ENCODE results near the gene BTNL3. TPM values are rescaled to one million over a fixed set of nuclear protein-coding genes. Genes with fewer than 3 reads are reported as not detected.

The BTNL3 gene
- total RNA-seq, 1 experiment from 2014 or later, result not detected

DNA sequence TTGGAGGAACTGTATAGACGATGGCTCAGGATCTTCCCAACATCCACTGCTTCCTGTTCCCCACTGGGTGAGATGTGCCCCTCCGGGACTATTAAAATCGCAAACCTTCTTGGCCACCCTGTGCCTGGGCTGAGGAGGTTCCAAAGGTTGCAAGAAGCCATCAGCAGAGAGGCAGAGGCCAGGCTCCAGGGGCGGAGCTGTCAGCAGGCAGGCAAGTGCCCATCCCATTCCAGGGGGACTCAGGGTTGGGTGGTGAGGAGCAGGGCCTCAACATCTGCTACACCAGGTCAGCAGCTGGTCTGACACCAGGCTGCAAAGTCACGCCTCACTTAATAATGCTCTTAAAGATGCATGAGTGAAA, 2.2 kb downstream of the BTNL3 start (continued):
- TF ChIP-seq, protein P1, sequence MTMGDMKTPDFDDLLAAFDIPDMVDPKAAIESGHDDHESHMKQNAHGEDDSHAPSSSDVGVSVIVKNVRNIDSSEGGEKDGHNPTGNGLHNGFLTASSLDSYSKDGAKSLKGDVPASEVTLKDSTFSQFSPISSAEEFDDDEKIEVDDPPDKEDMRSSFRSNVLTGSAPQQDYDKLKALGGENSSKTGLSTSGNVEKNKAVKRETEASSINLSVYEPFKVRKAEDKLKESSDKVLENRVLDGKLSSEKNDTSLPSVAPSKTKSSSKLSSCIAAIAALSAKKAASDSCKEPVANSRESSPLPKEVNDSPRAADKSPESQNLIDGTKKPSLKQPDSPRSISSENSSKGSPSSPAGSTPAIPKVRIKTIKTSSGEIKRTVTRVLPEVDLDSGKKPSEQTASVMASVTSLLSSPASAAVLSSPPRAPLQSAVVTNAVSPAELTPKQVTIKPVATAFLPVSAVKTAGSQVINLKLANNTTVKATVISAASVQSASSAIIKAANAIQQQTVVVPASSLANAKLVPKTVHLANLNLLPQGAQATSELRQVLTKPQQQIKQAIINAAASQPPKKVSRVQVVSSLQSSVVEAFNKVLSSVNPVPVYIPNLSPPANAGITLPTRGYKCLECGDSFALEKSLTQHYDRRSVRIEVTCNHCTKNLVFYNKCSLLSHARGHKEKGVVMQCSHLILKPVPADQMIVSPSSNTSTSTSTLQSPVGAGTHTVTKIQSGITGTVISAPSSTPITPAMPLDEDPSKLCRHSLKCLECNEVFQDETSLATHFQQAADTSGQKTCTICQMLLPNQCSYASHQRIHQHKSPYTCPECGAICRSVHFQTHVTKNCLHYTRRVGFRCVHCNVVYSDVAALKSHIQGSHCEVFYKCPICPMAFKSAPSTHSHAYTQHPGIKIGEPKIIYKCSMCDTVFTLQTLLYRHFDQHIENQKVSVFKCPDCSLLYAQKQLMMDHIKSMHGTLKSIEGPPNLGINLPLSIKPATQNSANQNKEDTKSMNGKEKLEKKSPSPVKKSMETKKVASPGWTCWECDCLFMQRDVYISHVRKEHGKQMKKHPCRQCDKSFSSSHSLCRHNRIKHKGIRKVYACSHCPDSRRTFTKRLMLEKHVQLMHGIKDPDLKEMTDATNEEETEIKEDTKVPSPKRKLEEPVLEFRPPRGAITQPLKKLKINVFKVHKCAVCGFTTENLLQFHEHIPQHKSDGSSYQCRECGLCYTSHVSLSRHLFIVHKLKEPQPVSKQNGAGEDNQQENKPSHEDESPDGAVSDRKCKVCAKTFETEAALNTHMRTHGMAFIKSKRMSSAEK (CRISPR knock-in tag; IDR thresholded peaks at IDR 0.05; ENCODE audit: borderline replicate concordance), result no peak
- TF ChIP-seq MXD4 (CRISPR knock-in tag; IDR thresholded peaks at IDR 0.05; ENCODE audit: borderline replicate concordance) (no peak), TCF7 (CRISPR knock-in tag; IDR thresholded peaks at IDR 0.05; ENCODE audit: low read depth) (no peak), ZNF396 (CRISPR knock-in tag; IDR thresholded peaks at IDR 0.05; ENCODE audit: borderline replicate concordance) (no peak), MYBL2 (CRISPR knock-in tag; IDR thresholded peaks at IDR 0.05) (no peak), EMX1 (CRISPR knock-in tag; IDR thresholded peaks at IDR 0.05) (no peak)
- TF ChIP-seq, protein P2, sequence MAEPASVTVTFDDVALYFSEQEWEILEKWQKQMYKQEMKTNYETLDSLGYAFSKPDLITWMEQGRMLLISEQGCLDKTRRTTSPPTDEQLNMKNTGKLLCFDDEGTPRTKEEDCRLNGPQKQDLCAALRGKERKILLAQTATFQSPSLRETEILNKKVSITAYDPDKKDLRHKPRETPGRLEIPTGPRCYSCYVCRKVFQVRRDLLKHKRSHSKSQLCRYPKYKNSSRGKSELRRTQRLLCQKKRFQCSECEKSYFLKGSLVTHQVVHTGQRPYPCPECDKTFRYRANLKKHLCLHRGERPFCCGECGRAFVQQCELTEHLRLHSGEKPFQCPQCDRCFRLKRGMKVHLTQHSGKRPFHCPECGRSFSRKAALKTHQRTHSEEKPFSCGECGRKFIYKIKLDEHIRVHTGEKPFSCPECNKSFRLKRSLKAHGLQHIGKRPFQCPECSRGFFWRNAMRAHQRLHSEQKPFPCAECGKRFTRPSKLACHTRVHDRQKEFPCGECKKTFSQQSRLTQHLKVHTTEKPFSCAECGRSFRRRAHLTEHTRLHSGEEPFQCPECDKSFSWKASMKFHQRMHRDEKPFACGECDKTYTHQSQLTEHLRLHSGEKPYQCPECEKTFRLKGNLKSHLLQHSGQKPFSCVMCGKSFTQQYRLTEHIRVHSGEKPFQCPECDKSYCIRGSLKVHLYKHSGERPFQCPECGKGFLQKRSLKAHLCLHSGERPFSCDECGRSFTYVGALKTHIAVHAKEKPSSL (CRISPR knock-in tag; conservative IDR thresholded peaks at IDR 0.05), result no peak
- TF ChIP-seq, protein P3, sequence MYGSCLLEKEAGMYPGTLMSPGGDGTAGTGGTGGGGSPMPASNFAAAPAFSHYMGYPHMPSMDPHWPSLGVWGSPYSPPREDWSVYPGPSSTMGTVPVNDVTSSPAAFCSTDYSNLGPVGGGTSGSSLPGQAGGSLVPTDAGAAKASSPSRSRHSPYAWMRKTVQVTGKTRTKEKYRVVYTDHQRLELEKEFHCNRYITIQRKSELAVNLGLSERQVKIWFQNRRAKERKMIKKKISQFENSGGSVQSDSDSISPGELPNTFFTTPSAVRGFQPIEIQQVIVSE (CRISPR knock-in tag; IDR thresholded peaks at IDR 0.05; ENCODE audit: borderline replicate concordance), result no peak

DNA sequence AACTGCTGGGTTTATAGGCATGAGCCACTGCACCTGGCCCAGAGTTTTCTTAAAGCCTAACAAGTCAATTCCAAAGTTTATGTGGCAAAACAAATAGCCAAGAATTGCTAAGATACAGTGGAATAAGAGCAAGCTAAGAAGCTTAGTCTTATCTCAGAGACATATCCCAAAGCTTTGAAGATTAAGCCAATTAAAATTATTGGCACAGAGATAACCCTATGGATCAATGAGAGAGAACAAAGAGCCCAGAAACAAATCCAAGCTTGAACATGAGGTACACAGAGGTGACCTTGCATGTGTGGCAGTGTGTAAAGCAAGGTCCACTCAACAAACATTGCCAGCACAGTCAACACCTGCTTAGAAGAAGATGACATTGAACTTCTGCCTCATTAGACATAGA, 13.3 kb downstream of the BTNL3 start:
- ATAC-seq, result no peak
- no peak for DNase-seq (ENCODE audit: low spot score)
- Mint-ChIP-seq H3K9me3 (peaks cover 3% of the 10 kb centered on the region; the same call in 1 of the 2 replicates), H3K36me3 (no peaks in the 10 kb centered on the region), H3K27me3 (ENCODE audit: low read depth) (no peaks in the 10 kb centered on the region), H3K4me1 (no peaks in the 10 kb centered on the region; the same call in 1 of the 2 replicates), H3K27ac (no peak overlapping the region), H3K4me3 (no peak overlapping the region)
- POLR2A ChIA-PET, result no interaction called here
- TF ChIP-seq FOXJ3 (CRISPR knock-in tag; IDR thresholded peaks at IDR 0.05; ENCODE audit: borderline replicate concordance) (no peak), ESRRA (CRISPR knock-in tag; IDR thresholded peaks at IDR 0.05; ENCODE audit: borderline replicate concordance) (no peak), CREM (CRISPR knock-in tag; IDR thresholded peaks at IDR 0.05) (no peak), ZNF423 (CRISPR knock-in tag; IDR thresholded peaks at IDR 0.05) (no peak), KAT7 (CRISPR knock-in tag; IDR thresholded peaks at IDR 0.05; ENCODE audit: borderline replicate concordance) (no peak), GRHL2 (CRISPR knock-in tag; IDR thresholded peaks at IDR 0.05; ENCODE audit: insufficient replicate concordance, severe bottlenecking) (no peak), TEAD4 (CRISPR knock-in tag; IDR thresholded peaks at IDR 0.05) (no peak), FOXP1 (CRISPR knock-in tag; IDR thresholded peaks at IDR 0.05; ENCODE audit: borderline replicate concordance) (no peak)
- TF ChIP-seq, protein P4, sequence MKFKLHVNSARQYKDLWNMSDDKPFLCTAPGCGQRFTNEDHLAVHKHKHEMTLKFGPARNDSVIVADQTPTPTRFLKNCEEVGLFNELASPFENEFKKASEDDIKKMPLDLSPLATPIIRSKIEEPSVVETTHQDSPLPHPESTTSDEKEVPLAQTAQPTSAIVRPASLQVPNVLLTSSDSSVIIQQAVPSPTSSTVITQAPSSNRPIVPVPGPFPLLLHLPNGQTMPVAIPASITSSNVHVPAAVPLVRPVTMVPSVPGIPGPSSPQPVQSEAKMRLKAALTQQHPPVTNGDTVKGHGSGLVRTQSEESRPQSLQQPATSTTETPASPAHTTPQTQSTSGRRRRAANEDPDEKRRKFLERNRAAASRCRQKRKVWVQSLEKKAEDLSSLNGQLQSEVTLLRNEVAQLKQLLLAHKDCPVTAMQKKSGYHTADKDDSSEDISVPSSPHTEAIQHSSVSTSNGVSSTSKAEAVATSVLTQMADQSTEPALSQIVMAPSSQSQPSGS (CRISPR knock-in tag; IDR thresholded peaks at IDR 0.05; ENCODE audit: borderline replicate concordance, low read depth), result no peak
- CTCF ChIA-PET, result no interaction called here

All from WTC11 (cell line).